Hypothalamus (tissue), 51 donors: ENCODE data around the gene JARID2.

Source experiments
- DNase-seq, 51 donors: peaks; one replicate each; lab custom pipeline; 2025; lab: John Stamatoyannopoulos, UW

The JARID2 gene

DNA sequence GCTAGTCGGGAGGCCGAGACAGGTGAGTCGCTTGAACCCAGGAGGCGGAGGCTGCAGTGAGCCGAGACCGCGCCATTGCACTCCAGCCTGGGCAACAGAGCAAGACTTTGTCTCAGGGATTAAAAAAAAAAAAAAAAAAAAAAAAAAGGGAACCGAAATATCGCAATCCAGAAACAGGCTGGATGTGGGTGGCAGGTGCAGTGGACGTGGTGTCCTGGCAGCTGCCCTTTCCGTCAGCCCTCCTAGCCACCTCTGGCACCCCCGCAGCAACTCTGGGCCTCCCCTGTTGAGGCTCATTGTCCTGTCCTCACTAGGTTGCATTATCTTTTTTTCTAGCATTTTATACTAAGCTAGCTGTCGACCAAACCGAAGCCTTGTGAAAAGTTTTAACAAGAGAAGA lies 303.5 kb downstream of the JARID2 start:
- DNase-seq, result no peak

DNA sequence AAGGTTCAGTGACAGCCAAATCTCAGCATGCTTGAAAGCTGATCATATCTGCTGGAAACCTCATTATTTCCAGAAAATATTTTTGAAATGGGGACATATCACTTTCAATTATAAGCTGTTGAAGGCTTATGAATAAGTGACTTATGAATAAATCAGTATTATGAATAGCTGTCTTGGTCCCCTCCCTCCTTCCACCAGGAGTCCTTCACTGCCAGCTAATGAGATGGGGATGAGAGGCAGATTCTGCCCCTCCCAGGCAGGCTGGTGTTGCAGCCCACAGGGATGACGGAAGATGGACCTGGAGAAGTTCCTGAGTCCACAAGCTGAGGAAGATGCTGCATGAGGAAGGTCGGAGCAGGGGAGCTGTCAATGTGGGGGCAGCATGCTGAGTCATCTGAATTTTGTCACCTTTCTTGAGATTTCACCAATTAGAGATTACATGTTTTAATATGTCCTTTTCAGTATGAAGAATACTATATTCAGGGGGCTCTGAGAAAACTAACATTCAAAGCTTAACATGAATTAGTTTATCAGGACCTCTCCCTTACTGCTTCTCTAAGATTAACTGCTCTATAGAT lies 304.8 kb downstream of the JARID2 start:
- no peak for DNase-seq

DNA sequence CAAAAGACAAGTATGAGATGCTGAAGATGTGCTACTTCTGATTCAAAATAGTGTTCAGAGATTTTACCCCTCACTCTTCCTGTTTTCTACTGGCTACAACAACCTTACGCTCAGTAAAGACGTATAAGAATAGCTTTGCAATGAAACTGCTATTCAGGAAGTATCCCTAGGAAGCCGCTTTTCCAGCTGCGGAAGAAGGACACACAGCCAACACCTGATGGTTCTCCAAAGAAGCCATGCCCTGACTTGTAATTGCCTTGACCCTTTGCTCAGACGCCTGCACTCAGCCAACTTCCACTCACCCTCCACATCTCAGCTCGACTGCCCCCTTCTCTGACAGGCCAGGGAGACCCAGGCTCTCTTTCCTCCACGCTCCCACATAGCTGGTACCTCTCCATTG lies 305.4 kb downstream of the JARID2 start:
- DNase-seq, result no peak

DNA sequence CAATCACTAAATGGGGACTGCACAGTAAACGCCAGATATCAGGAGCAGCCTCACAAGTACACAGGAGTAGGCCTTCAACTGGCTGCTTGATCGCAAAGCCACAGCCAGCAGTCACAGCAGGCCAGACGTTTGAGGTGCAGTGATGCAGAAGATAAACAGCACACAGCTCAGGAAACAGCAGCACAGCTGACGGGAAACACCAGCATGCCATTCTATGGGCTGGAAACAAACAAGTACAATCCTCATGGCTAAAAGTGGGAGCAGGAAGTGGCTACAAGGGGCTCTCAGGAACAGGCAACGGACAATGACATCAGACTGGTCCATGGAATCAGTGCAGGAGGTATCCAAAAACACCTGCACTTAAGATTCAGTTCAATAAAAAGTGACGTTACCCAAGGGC lies 305.9 kb downstream of the JARID2 start:
- DNase-seq, result peak in 1 of 51 donors; percentile 10

DNA sequence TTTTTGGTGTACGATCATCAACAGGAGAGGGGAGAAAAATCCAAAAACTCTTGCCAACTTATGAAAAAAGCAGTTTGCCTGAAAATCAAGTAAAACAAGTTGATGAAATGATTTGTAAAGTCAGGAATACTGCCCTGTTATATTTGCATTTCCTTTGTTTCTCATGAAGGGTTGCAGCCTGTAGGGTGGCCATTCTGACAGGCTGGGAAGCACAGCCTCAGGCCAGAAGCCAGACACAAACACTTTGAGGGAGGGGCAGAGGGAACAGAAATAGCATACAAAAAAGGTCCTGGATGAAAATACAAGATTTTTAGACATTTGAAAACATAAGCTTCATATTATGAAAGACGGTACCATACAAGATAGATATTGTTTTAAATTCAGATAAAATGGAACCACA lies 307.2 kb downstream of the JARID2 start:
- DNase-seq, result no peak

DNA sequence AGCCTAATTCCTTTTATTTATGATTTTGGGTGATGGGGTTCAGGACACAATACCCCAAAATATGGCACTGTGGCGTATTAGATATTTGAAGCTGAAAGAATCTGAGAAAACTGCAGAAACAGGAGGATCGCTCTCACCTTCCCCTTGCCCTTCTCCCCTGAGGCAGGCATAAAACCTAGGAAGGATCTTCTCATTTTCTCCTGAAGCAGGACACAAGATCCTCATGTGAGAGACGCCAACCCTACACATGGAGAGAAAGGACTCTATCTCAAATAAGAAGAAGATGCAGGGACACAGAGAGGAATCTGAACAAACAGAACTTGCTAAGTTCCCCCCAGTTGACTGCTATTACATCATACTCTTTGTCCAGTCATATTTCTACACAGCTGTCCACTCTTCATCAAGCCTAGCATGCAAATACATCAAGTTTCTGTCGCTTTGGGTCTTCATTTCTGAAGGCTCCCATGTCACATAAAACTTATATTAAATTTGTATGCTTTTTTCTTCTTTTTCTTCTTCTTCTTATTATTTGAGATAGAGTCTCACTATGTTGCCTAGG lies 307.9 kb downstream of the JARID2 start:
- DNase-seq, result no peak

DNA sequence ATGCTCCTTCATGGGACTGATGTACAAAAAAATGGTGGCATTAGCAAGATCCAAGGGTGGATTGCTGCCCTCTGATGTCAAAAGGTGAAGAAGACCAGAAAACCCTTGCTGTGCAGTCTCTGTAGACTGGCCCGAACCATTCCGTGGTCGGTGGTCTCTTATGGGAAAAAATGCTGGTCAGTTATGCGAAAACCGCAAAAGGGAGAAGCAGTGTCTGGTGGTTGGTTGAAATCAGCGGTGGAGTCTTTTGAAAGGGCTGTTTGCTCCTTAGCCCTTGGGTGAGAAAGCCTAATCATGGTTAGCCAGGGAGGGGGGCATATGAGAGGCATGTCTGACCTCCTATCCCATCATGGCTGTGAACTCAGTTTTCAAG lies 308.8 kb downstream of the JARID2 start:
- no peak for DNase-seq

DNA sequence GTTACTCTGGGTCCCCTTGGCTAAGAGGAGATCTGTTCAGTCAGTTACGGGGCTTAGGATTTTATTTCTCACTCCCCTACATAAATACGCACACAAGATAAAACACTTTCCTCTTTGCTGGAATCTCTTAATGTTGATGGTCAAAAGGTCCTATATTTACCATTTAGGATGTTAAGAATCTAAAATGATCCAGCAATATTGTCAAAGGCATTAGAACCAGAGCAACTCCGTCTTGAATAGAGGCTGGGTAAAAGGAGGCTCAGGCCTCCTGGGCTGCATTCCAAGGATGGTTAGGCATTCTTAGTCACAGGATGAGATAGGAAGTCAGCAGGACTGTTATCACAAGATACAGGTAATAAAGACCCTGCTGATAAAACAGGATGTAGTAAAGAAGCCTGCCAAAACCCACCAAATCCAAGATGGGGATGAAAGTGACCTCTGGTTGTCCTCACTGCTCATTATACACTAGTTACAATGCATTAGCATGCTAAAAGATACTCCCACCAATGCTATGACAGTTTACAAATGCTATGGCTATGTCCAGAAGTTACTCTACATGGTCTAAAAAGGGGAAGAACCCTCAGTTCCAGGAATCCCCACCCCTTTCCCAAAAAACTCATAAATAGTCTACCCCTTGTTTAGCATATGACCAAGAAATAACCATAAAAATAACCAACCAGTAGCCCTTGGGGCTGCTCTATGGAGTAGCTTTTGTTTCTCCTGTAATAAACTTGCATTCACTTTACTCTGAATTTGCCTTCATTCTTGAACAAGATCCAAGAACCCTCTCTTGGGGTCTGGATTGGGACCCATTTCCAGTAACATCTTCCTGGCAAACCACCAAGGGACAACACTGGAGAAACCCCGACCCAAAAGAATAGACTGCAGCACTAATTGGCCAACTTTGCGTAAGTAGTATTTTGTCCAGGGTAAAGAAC lies 309.5 kb downstream of the JARID2 start:
- DNase-seq, result no peak

DNA sequence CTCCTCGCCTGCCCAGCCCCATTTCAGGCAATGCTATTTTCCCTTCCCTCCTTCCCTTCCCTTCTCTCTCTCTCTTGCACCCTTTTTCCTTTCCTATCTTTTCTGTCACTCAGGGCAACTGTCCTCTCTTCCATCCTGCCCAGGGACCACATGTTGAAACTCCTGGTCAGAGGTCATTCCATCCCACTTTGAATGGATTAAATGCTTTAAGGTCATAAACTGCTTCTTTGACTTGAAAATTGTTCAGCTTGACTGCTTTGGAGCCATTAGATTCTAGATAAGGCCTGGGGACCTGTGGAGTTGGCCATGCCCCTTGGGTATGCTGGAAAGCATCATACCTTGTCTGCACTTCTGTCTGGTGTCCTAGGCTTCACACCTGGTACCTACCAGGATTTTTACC lies 310.8 kb downstream of the JARID2 start:
- no peak for DNase-seq

DNA sequence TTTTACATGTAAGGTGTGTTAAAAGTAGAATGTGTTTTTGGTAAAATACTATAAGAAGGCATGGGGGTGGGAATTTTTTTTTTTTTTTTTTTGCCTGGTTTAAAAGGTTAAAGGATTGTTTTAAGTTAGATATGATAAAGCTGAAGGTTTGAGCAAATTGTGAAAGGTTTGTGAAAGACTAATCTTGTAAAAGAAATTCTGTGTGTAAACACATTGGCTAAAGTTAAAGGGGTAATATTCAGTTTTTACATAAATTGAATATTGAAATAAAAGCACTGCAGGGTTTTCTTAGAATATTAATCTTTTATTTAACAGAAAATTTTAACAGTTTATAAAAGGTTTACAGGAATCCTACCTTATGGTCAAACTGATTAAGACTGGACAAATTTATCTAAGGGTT lies 311.3 kb downstream of the JARID2 start:
- no peak for DNase-seq

DNA sequence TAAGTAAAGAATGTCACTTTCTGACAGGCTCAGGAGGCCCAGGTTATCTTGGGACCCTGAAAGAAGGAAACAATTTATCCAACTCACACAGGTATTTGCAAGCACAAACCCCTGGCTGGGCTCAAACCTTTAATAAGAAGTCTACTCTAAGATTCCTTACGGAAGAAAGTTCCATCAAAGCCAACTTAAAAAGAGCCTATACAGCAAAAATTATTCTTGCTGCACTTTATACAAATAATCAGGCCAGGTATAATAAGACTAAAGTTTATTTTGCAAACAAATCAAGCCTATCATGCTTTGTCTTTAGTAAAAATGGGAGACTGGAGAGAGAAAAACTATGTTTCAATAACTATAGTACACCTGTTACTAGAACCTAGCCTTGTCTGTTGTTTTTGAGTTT lies 314.8 kb downstream of the JARID2 start:
- no peak for DNase-seq

DNA sequence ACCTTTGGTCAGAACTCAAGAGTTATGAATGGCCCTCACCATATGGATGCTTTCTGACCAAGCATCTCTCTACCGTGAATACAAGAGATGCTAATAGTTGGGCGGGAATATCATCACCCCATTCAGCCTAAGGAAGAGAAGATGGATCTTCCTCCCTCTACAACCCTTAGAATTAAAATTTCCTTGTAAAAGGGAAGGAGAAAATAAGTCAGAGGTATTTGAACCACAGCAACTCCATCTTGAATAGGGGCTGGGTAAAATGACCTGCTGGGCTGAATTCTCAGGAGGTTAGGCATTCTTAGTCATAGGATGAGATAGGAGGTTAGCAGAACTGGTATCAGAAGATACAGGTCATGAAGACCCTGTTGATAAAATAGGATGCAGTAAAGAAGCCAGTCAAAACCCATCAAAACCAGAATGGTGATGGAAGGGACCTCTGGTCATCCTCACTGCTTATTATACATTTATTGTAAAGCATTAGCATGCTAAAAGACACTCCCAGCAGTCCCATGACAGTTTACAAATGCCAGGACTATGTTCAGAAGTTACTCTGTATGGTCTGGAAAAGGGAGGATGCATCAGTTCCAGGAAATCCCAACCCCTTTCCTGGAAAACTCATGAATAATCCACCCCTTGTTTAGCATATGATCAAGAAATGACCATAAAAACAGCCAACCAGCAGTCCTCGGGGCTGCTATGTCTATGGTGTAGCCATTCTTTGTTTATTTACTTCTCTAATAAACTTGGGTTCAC lies 315.8 kb downstream of the JARID2 start:
- no peak for DNase-seq

DNA sequence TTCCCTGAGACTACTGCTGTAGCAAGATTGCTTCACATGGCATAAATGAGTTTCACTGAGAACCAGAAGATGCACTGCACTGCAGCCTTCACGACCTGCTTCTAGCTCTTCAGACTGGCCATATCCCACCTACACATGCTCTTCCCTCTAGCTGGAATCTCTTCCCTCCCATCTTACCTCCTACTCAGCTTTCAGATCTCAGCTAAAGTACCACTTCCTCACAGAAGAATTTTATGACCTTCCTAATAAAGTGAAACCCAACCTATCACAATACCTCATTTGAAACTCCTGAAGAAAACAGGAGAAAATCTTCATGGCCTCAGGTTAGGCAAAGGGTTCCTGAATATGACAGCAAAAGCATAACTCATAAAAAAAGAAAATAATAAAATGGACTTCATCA lies 317.1 kb downstream of the JARID2 start:
- no peak for DNase-seq

DNA sequence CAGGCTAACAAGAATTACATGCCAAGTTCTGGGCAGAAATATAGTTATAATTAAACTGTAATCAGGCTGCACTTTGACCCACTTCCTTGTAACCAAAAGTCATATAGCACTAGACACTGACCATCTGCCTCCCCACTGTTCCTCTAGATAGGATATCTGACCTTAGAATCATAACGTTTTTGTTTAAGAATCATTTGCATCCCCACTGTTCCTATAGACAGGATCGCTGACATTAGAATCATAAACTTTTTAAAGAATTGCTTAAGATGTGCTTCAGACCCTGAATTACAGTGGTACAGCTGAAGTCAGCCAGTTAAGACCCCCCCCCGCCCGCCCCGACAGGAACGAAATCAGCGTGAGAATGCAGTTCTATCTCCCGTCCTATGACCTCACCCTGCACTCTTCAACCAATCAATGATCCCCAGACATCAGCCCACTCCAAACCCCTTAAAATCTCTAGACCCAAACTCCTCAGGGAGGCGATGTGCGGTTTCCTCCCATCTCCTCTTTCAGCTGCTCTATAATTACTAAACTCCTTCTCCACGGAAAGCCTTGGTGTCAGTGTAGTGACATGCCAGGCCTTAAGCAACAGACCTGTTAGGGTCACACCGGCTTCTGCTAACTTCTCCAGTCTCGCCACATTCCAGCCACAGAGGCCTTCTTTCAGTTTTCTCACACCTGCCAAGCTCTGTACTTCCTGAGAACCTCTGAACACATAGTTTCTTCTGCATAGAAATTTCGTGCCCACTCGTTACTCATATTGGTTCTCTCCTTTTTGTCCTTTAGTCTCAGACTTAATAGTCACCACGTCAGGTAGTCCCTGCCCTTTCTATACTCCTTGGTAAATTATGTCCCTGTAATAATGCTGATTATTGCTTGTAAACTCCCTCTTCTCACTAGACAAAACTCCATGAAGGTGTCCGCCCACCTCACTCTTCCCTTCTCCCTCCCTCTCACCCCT lies 323.4 kb downstream of the JARID2 start:
- DNase-seq, result no peak

DNA sequence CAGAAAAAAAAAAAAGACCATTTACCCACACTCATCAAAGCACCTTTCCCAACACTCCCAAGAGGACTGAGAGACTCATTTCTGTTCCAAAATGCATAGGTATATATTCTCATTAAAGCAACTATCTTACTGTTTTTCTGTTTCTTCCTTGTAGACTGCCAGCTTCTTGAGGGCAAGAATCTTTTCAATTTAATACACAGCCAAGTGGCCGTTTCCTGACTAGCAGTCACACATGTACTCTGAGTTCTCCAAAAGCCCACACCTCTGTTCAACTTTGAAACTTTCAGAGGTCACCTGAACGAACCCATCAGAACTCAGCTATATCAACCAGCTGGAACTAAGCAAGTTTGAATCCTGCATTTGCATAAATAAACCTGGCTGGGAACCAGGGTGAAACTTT lies 324.3 kb downstream of the JARID2 start:
- no peak for DNase-seq
